Measurements from ENCODE around the gene TFDP1.

TFDP1 gene

GRCh38 chr13:113651511-113652403 is 67.2 kb downstream of the TFDP1 start:
- DNase-seq (ENCODE audit: low read depth), result no peak

DNA sequence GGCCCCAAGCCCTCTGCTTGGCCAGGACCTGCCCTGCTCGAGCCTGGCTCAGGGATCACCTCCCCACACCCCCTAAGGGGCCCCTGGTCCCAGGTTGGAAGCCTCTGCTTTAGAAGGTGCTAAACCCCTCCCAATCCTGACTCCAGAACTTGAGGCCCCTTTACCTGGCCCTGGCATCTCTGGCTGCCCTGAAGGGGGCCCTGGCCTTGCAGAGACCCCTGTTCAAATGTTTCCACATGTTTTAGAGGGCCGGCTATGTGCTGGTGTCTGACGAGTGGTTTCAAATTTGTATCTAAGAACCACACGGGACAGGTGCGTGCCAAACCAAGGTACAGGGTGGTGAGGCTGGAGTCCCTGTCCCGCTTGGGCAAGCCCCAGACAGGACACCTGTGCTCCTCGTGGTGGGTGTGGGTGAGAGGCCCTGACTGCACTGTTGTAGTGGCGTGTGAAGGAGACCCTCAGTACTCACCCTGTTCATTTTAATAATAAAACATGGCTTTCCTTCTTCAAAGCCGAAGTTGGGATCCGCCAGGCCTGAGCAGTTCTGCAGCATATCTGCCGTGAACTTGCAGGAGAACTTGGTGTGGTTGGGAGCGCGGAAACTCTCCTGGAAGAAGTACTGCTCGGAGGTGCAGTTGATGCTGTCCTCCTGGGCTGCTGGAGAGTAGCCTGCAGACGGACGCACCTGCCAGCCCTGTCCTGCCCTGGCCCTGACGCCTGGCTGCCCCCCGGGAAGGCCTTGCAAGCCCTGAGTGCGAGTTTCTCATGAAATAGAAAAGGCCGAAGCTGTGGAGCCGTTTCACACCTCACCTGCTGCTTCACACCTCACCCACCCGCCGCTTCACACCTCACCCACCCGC is 68.1 kb downstream of the TFDP1 start:
- DNase-seq (ENCODE audit: low read depth), result no peak

DNA sequence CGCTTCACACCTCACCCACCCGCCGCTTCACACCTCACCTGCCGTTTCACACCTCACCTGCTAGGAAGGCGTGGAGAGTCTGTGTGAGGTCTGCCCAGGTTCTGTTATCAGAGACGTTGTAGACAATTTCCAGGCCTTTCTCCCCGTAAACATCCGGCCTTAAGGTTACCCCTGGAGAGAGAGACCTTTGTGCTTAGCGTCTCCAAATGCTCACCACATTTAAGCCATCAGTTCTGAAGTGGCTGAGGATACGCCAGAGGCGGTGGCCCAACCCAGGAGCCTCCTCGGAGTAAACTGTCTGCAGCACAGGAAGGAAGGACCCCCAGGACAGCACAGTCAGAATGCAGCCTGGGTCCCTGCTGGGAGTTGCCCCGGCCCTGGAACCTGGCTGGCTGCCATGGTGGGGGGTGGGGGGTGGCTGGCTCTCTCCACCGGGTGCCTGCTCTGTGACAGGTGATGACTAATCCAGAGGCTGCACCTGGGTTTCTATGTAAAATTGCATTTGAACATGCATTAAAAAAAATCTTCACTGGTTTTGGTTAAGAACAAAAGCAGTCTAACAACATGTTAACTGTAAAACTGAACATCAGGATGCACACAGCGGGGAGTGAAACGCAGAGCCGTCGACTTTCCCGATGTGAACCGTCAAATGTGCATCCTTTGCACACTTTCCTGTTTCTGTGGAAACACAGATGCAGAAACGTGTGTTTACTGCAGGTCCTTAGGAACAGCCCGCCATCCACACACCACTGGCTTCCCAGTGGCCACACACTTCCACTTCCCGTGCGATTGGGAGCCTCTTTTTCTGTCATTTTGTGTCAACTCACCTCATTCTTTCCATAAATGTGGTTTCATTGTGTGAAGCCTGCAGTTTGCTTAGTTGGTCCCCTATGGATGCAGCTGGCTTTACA is 69.0 kb downstream of the TFDP1 start:
- no peak for DNase-seq (ENCODE audit: low read depth)

DNA sequence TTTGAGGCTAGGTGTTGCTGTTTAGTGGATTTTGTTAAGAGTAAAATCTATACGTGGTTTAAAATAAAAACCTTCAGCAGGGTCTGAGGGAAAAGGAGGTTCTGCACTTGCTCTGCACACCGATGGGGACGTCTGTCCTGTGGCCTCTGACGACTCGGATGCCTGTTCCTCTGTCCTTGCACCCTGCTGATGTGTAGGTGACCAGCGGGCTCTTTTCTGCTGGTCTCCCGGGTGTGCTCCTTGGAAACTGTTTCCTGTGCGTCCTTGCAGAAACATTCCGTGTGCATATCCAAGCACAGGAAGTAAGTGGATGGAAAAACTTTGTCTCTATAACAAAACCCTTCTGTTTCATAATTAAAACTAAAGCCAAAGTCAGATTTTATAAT is 69.6 kb downstream of the TFDP1 start:
- no peak for DNase-seq (ENCODE audit: low read depth)

DNA sequence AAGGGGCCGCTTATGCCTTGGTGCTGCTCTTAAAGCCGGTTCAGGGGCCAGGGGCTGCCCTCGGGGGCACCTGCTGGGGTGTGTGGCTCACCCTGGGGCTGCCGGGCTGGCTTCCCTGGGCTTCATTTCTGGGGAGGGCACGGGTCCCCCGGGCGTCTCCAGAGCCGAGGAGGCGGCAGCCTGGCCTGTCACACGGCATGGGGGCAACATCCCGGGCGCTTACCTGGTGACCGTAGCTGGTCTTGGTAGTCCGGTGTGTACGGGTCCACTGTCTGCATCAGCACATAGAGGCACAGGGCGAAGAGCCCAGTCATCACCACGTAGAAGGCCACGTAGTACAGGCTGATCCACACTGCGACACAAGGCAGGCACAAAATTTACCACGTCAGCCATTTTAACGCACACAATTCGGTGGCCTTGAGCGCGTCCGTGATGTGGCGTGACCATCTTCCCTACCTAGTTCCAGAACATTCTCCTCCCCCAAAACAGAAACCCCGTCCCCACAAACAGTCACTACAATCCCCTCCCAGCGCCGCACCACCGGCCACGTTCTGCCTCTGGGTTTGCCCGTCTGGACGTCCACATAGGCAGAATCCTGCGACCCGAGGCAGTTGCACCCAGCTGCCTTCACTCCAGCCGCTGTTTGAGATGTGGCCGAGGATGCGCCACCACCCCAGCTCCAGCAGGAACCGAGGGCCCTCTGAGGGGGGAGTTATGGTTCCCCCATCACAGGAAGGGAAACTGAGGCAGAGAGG is 70.2 kb downstream of the TFDP1 start:
- no peak for DNase-seq (ENCODE audit: low read depth)

DNA sequence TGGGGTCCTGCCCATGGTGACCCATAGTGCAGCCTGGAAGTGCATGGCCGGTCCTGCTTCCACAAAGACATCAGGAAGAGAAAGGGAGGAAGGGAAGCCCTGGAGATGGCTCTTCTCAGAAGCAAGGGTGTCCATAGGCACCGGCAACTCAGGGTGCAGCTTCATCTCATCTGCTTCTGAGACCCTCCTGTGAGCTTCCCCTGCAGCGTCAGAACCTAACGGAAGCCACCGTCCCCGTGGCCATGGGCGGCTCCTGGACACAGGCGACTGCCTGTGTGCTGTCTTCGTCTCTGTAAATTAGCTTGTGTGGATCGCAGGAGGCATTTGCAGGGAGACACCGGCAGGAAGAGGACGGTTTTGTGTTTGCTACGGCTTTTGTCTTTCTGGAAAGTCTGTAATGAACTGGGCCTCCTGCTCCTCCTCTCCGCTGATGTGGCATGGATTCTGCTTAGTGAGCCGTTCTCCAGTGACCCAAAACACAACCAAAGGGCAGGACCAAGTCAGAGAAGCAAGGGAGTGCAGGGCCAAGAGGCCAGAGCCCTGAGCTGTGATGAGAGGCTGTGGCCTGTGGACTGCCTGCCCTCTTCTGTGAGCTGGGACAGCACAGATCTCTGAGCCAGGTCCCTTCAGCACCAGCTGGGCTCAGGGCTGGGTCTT is 70.9 kb downstream of the TFDP1 start:
- DNase-seq (ENCODE audit: low read depth), result no peak

DNA sequence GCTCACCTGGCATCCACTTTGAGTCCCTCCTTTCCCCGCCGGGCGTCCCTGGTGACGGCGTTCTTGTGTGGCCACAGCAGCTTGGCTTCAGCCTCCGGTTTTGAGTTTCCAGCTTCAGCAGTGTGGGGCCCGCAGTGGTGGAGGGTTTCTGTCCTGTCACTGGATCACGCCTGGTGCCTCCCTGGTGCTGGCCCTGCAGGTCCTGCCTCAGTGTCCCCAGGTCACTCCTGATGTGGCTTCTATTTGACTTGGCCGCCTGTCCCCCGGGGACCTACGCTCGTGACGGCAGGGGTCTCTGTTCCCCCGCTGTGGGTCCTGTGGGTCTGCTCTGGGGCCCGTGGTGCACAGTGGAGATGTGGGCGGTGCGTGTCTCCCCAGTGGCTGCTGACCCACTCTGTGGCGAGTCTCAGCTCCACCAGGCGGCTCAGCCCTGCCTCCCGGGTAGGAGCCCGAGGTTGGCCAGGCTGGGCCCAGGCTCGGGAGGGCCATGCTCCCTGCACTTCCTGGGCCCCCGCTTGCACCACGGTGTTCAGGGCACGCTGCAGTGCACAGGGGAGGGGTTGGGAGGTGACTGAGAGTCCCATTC is 71.5 kb downstream of the TFDP1 start:
- DNase-seq (ENCODE audit: low read depth), result no peak

GRCh38 chr13:113656831-113657671 is 72.5 kb downstream of the TFDP1 start:
- DNase-seq (ENCODE audit: low read depth), result no peak

GRCh38 chr13:113657851-113658741 is 73.5 kb downstream of the TFDP1 start, which contains the start of gene ATP4B:
Gene ATP4B, minus strand, starts transcription at chr13:113658198. Its CDS starts 54 bp downstream, at chr13:113658144.
- DNase-seq (ENCODE audit: low read depth), result no peak

- DNase-seq (ENCODE audit: low read depth), result no peak
Observed at GRCh38 chr13:113658836-113659235, 74.3 kb downstream of the TFDP1 start.

- no peak for DNase-seq (ENCODE audit: low read depth)
Observed at GRCh38 chr13:113659337-113659736, 74.8 kb downstream of the TFDP1 start.

DNA sequence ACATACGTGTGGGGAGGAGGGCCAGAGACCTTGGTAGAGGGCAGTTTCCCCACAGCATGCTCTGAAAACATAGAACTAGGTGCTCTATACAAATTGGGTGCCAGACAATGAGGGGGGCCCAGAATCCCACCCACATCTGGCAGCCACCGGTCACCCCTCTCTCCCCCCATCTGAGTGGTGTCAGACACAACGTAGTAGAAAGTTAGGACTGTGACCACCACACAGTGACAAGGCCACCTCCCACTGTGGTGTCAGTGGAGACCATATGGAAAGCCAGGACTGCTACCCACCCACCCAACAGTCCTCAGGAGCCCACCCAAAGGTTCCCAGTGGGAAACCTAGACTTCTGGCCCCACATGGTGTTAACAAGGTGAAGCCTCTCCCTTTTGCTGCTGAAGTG is 75.5 kb downstream of the TFDP1 start:
- DNase-seq (ENCODE audit: low read depth), result no peak

DNA sequence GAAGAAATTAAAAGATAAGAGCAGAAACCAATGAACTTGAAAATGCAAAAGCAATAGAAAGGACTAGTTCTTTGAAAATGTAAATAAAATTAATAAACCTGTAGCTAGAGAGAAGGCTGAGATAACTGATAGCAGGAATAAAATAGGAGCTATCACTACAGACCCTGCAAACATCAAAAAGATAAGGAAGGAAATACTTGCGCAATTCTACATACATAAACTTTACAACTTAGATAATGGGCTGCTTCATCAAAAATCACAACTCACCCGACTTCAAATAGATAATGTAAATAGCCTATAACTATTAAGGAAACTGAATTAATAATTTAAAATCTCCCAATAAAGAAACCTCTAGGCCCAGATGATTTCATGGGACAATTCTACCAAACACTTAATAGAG is 77.0 kb downstream of the TFDP1 start:
- no peak for DNase-seq (ENCODE audit: low read depth)

DNA sequence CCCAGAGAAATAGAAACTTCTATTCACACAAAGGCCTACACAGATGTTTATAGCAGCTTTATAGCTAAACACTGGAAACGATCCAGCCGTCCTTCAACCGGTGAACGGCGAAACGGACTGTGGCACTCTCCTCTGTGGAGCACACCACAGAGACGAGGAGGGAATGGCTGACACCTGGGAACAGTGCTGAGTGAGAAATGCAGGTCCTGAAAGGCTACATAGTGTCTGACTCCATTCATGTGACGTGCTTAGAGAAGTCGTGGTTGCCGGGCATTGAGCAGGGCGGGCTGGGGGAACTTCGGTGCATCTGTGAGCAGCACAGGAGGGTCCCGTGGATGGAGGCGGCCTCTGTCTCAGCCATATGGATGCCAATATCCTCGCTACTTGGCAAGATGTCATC is 79.4 kb downstream of the TFDP1 start:
- no peak for DNase-seq (ENCODE audit: low read depth)

DNA sequence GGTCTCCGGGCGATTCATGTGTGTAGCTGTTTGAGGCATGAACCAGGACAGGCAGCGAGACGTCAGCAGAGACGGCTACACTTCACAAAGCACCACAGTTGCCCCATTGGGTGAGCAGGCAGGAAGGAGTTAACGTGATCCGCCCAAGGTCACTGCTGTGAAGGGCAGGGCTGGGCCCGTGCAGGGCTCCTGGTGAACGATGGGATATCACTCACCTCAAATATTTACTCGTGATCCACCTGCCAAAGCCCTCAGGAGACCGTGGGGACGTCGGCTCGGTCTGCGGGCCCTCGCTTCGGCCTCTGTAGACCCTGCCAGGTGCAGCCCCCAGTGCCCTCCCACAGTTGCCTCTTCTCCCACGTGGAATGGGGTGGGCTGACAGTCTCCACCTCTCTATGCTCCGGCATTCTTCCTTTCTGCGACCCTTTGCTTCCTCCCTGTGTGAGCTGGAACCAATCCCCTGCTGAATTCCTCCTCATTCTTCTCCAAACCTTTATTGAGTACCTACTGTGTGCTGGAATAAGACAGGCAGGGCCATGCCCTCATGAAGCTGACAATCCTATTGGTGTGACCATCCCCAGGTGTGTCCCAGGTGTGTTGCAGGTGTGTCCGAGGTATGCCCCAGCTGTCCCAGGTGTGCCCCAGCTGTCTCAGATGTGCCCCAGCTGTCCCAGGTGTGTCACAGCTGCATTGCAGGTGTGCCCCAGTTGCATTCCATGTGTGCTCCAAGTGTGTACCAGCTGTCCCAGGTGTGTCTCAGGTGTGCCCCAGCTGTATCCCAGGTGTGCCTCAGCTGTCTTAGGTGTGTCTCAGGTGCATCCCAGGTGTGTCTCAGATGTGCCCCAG is 80.4 kb downstream of the TFDP1 start:
- no peak for DNase-seq (ENCODE audit: low read depth)

DNA sequence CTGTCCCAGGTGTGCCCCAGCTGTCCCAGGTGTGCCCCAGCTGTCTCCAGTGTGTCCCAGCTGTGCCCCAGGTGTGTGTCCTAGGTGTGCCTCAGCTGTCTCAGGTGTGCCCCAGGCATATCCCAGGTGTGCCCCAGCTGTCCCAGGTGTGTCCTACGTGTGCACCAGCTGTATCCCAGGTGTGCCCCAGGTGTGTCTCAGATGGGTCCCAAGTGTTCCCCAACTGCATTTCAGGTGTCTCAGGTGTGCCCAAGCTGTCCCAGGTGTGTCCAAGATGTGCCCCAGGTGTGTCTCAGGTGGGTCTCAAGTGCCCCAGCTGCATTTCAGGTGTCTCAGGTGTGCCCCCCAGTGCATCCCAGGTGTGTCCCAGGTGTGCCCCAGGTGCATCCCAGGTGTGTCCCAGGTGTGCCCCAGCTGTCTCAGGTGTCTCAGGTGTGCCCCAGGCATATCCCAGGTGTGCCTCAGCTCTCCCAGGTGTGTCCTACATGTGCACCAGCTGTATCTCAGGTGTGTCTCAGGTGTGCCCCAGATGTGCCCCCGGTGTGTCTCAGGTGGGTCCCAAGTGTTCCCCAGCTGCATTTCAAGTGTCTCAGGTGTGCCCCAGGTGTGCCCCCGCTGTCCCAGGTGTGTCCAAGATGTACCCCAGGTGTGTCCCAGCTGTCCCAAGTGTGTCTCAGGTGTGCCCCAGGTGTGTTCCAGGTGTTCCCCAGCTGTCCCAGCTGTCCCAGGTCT is 81.2 kb downstream of the TFDP1 start:
- DNase-seq (ENCODE audit: low read depth), result no peak

GRCh38 chr13:113666329-113666670 is 81.7 kb downstream of the TFDP1 start:
- DNase-seq (ENCODE audit: low read depth), result no peak

Measured in HS-5 (cell line).